Measurements from ENCODE around the gene PIGV.

PIGV gene

GRCh38 chr1:26745191-26745590 lies 42.6 kb upstream of the PIGV start:
- Histone ChIP-seq H3K9me3 (replicated peaks; ENCODE audit: insufficient read depth, low read length) (no peaks in the 10 kb centered on the region), H3K4me1 (ENCODE audit: low read length) (peaks cover 61% of the 10 kb centered on the region), H3K9ac (ENCODE audit: low read length) (peak overlapping the region; percentile 57; the same call in 1 of the 2 replicates), H3K36me3 (replicated peaks; ENCODE audit: insufficient read depth, low read length) (peaks cover 12% of the 10 kb centered on the region), H3K4me3 (ENCODE audit: low read length) (peak overlapping the region; percentile 42), H3K4me2 (ENCODE audit: low read depth, low read length) (peak overlapping the region; percentile 78), H3K27ac (ENCODE audit: low read length) (peak overlapping the region; percentile 95), H3F3A (ENCODE audit: insufficient read depth, low read length) (peaks cover 52% of the 10 kb centered on the region), H3K9me2 (replicated peaks; ENCODE audit: insufficient read depth, low read length) (no peaks in the 10 kb centered on the region), H3K27me3 (replicated peaks; ENCODE audit: insufficient read depth, low read length) (no peaks in the 10 kb centered on the region), H4K20me1 (ENCODE audit: insufficient read depth, low read length) (no peaks in the 10 kb centered on the region), H2AFZ (ENCODE audit: low read length) (no peak overlapping the region), H3K79me2 (ENCODE audit: low read length) (peaks cover 84% of the 10 kb centered on the region)
- no peak for TF ChIP-seq CTCF (IDR thresholded peaks at IDR 0.05; ENCODE audit: low read length)
- no peak for TF ChIP-seq EZH2 (optimal IDR thresholded peaks at IDR 0.05; ENCODE audit: low read depth, low read length)
- no peak for TF ChIP-seq EZH2phosphoT487 (IDR thresholded peaks at IDR 0.05; ENCODE audit: low read length)
- no peak for DNase-seq

GRCh38 chr1:26747048-26747447 lies 40.7 kb upstream of the PIGV start:
- Histone ChIP-seq H3K9me3 (replicated peaks; ENCODE audit: insufficient read depth, low read length) (no peaks in the 10 kb centered on the region), H3K9ac (ENCODE audit: low read length) (no peak overlapping the region), H3K4me2 (ENCODE audit: low read depth, low read length) (no peak overlapping the region), H3K4me1 (ENCODE audit: low read length) (peaks cover 43% of the 10 kb centered on the region), H3K27me3 (replicated peaks; ENCODE audit: insufficient read depth, low read length) (no peaks in the 10 kb centered on the region), H3F3A (ENCODE audit: insufficient read depth, low read length) (peaks cover 33% of the 10 kb centered on the region), H3K27ac (ENCODE audit: low read length) (no peak overlapping the region), H3K79me2 (ENCODE audit: low read length) (peaks cover 84% of the 10 kb centered on the region), H3K36me3 (replicated peaks; ENCODE audit: insufficient read depth, low read length) (peaks cover 8% of the 10 kb centered on the region), H2AFZ (ENCODE audit: low read length) (no peak overlapping the region), H4K20me1 (ENCODE audit: insufficient read depth, low read length) (0 out of 2 replicates have a peak, but pooled peaks cover 3% of the 10 kb centered on the region), H3K9me2 (replicated peaks; ENCODE audit: insufficient read depth, low read length) (no peaks in the 10 kb centered on the region), H3K4me3 (ENCODE audit: low read length) (no peak overlapping the region)
- DNase-seq: no peak
- no peak for TF ChIP-seq CTCF (IDR thresholded peaks at IDR 0.05; ENCODE audit: low read length)
- TF ChIP-seq EZH2phosphoT487 (IDR thresholded peaks at IDR 0.05; ENCODE audit: low read length): no peak
- TF ChIP-seq EZH2 (optimal IDR thresholded peaks at IDR 0.05; ENCODE audit: low read depth, low read length): no peak

GRCh38 chr1:26748351-26748750 lies 39.4 kb upstream of the PIGV start:
- no peak overlapping the region for H3K4me3 ChIP-seq (ENCODE audit: low read length)
- peaks cover 30% of the 10 kb centered on the region for H3K4me1 ChIP-seq (ENCODE audit: low read length)
- no peak overlapping the region for H3K4me2 ChIP-seq (ENCODE audit: low read depth, low read length)
- peaks cover 86% of the 10 kb centered on the region for H3K79me2 ChIP-seq (ENCODE audit: low read length)
- H3K9ac ChIP-seq (ENCODE audit: low read length): no peak overlapping the region
- H3F3A ChIP-seq (ENCODE audit: insufficient read depth, low read length): peaks cover 20% of the 10 kb centered on the region
- no peak for DNase-seq
- TF ChIP-seq EZH2phosphoT487 (IDR thresholded peaks at IDR 0.05; ENCODE audit: low read length) (no peak), EZH2 (optimal IDR thresholded peaks at IDR 0.05; ENCODE audit: low read depth, low read length) (no peak), CTCF (IDR thresholded peaks at IDR 0.05; ENCODE audit: low read length) (no peak)
- 0 out of 2 replicates have a peak, but pooled peaks cover 3% of the 10 kb centered on the region for H4K20me1 ChIP-seq (ENCODE audit: insufficient read depth, low read length)
- H3K36me3 ChIP-seq (replicated peaks; ENCODE audit: insufficient read depth, low read length): peaks cover 21% of the 10 kb centered on the region
- H3K9me2 ChIP-seq (replicated peaks; ENCODE audit: insufficient read depth, low read length): no peaks in the 10 kb centered on the region
- no peak overlapping the region for H3K27ac ChIP-seq (ENCODE audit: low read length)
- no peaks in the 10 kb centered on the region for H3K9me3 ChIP-seq (replicated peaks; ENCODE audit: insufficient read depth, low read length)
- H2AFZ ChIP-seq (ENCODE audit: low read length): no peak overlapping the region
- H3K27me3 ChIP-seq (replicated peaks; ENCODE audit: insufficient read depth, low read length): no peaks in the 10 kb centered on the region

Data from MM.1S (cell line).